ENCODE results near the gene COL5A3.

The COL5A3 gene

DNA sequence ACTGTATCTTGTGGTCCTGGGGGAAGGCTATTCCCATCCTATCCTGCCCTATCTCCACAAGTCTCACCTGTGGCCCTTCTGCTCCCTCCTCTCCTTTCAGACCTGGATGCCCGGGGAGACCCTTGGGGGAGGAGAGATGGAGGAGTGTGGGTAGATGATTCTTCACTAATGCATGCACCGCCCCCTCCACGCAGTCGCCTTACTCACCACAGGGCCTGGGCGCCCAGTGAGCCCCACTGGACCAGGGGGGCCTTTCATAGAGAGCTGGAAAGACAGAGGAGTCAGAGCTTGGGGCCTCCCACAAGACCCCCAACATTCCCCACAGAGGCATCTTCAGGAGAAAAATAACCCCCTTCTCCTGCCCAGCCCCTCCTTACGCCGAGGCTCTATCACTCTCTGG, 14.3 kb downstream of the COL5A3 start:
- H3K4me3 ChIP-seq (ENCODE audit: low read depth, low read length): no peak overlapping the region
- no peak for DNase-seq (ENCODE audit: low read depth)
- TF ChIP-seq, protein P1, sequence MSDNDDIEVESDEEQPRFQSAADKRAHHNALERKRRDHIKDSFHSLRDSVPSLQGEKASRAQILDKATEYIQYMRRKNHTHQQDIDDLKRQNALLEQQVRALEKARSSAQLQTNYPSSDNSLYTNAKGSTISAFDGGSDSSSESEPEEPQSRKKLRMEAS (IDR thresholded peaks at IDR 0.05; ENCODE audit: low read depth, low read length): no peak
- TF ChIP-seq, protein P2, sequence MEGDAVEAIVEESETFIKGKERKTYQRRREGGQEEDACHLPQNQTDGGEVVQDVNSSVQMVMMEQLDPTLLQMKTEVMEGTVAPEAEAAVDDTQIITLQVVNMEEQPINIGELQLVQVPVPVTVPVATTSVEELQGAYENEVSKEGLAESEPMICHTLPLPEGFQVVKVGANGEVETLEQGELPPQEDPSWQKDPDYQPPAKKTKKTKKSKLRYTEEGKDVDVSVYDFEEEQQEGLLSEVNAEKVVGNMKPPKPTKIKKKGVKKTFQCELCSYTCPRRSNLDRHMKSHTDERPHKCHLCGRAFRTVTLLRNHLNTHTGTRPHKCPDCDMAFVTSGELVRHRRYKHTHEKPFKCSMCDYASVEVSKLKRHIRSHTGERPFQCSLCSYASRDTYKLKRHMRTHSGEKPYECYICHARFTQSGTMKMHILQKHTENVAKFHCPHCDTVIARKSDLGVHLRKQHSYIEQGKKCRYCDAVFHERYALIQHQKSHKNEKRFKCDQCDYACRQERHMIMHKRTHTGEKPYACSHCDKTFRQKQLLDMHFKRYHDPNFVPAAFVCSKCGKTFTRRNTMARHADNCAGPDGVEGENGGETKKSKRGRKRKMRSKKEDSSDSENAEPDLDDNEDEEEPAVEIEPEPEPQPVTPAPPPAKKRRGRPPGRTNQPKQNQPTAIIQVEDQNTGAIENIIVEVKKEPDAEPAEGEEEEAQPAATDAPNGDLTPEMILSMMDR (IDR thresholded peaks at IDR 0.05; ENCODE audit: low read depth, low read length): no peak
- TF ChIP-seq MYC (IDR thresholded peaks at IDR 0.05; ENCODE audit: low read depth, low read length) (no peak), POLR2A (IDR thresholded peaks at IDR 0.05; ENCODE audit: extremely low read depth, insufficient read length) (no peak)

DNA sequence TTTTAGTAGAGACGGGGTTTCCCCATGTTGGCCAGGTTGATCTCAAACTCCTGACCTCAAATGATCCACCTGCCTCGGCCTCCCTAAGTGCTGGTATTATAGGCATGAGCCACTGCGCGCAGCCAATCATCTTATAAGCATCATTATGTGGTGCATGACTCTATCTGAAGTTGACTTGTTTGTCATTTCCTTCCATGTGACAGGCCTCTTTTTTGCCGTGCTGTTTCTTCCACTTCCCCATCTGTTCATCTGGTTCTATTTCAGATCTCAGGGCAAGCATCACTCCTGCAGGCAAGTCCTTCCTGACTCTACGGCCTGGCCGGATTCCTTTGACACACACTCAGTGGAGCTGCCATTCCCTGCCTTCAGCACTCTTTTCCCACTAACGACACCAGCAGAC, 15.2 kb downstream of the COL5A3 start:
- no peak overlapping the region for H3K4me3 ChIP-seq (ENCODE audit: low read depth, low read length)
- TF ChIP-seq MYC (IDR thresholded peaks at IDR 0.05; ENCODE audit: low read depth, low read length) (no peak), POLR2A (IDR thresholded peaks at IDR 0.05; ENCODE audit: extremely low read depth, insufficient read length) (no peak)
- TF ChIP-seq, protein P1 (IDR thresholded peaks at IDR 0.05; ENCODE audit: low read depth, low read length): no peak
- TF ChIP-seq, protein P2 (IDR thresholded peaks at IDR 0.05; ENCODE audit: low read depth, low read length): no peak
- no peak for DNase-seq (ENCODE audit: low read depth)

DNA sequence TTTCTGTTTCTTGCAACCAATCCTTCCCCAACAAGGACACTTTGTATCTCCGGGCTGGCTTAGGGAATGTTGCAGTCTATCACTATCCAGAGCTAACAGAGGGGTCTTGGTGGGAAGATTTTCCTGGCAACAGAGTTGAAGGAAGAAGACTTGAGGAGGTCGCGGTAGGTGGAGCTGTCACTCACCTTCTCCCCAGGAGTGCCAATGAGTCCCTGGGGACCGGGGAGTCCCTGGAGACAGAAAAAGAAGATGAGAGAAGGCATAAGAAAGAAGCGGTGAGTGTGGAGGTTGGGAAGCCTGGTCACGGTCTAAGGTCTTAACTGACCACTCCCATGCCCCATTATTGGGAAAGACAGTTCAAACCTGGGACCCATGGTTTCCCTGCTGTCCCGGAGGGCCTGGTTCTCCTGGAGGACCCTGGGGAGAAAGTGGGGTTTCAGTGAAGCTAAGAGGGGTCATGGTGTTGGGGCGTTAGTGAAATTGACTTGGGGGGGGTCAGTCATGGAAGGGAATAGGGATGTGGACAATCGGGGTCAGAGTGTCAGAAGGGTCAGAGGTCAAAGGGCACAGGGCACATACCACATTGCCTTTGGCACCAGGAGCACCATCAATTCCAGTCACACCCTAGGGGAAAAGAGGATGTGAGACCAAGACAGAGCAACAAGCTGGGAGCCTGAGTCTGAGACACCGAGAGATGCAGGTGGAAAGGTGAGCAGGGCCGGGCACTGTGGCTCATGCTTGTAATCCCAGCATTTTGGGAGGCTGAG, 18.7 kb downstream of the COL5A3 start:
- TF ChIP-seq, protein P1 (IDR thresholded peaks at IDR 0.05; ENCODE audit: low read depth, low read length): no peak
- TF ChIP-seq, protein P2 (IDR thresholded peaks at IDR 0.05; ENCODE audit: low read depth, low read length): no peak
- TF ChIP-seq POLR2A (IDR thresholded peaks at IDR 0.05; ENCODE audit: extremely low read depth, insufficient read length) (no peak), MYC (IDR thresholded peaks at IDR 0.05; ENCODE audit: low read depth, low read length) (no peak)
- DNase-seq (ENCODE audit: low read depth): no peak
- no peak overlapping the region for H3K4me3 ChIP-seq (ENCODE audit: low read depth, low read length)

DNA sequence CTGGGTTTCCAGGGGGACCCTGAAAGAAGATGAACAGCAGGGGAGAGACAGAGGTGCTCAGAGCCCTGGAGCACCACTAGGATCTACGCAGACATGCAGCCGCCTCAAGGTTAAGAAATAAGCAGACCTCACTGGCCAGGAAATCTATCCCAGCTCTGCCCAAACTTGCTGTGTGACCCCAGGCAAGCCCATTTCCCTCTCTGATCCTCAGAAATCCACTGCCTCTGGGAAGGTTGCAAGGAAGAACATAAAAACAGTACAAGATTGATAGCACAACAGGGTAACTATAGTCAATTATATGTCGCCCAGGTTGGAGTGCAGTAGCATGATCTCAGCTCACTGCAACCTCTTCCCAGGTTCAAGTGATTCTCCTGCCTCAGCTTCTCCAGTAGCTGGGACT, 20.8 kb downstream of the COL5A3 start:
- no peak overlapping the region for H3K4me3 ChIP-seq (ENCODE audit: low read depth, low read length)
- TF ChIP-seq, protein P1 (IDR thresholded peaks at IDR 0.05; ENCODE audit: low read depth, low read length): no peak
- TF ChIP-seq, protein P2 (IDR thresholded peaks at IDR 0.05; ENCODE audit: low read depth, low read length): no peak
- TF ChIP-seq MYC (IDR thresholded peaks at IDR 0.05; ENCODE audit: low read depth, low read length) (no peak), POLR2A (IDR thresholded peaks at IDR 0.05; ENCODE audit: extremely low read depth, insufficient read length) (no peak)
- DNase-seq (ENCODE audit: low read depth): no peak

DNA sequence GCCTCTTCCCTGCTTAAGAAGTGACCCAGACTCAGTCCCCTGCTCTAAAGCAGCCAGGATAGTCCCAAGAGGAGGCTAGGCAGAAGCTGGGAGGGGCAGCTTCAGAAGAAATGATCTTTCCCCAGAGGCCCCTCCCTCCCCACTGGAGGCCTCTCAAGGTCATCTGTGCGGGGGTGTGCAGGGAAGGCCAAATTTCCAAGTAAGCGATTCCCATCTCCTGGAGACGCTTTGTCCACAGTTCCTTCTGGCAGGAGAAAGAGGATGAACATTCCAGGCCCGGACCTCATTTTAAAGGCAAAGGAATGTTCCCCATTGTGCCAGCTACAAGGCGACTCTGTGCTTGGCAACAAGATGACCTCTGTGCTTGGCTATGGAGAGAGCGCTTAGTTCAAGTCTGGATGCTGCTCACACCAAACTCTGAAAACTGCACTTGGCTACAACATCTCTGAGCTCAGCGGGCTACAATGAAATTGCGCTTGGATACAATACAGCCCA, 23.5 kb downstream of the COL5A3 start:
- no peak overlapping the region for H3K4me3 ChIP-seq (ENCODE audit: low read depth, low read length)
- TF ChIP-seq, protein P2 (IDR thresholded peaks at IDR 0.05; ENCODE audit: low read depth, low read length): no peak
- TF ChIP-seq MYC (IDR thresholded peaks at IDR 0.05; ENCODE audit: low read depth, low read length): no peak
- no peak for TF ChIP-seq POLR2A (IDR thresholded peaks at IDR 0.05; ENCODE audit: extremely low read depth, insufficient read length)
- TF ChIP-seq, protein P1 (IDR thresholded peaks at IDR 0.05; ENCODE audit: low read depth, low read length): no peak
- DNase-seq (ENCODE audit: low read depth): no peak

Measured in NB4 (cell line).